Fibroblast of mammary gland (primary cell): Measurements from ENCODE around the gene MFRP.
A peak's percentile ranks its signal among the peaks of the same experiment; 100 is the strongest.

Experiments
- DNase-seq: peaks from one replicate; pipeline ENCODE4 v3.0.0-alpha.2; 2010; ENCODE audit warnings: low read depth
- H3K4me3 ChIP-seq: 2 replicates; pipeline ENCODE4 v1.5.1; 2011; ENCODE audit warnings: low read depth, mild to moderate bottlenecking, low read length, moderate library complexity; ENCODE audit not compliant: control insufficient read depth
- CTCF ChIP-seq: conservative IDR thresholded peaks from 2 replicates; pipeline ENCODE4 v1.5.1; 2011; ENCODE audit warnings: low read depth, low read length, inconsistent platforms; ENCODE audit not compliant: control insufficient read depth, insufficient read depth

The MFRP gene

GRCh38 chr11:119373059-119373920 lies 26.8 kb upstream of the MFRP start:
- no peak overlapping the region for H3K4me3 ChIP-seq
- TF ChIP-seq CTCF = no peak
- DNase-seq = no peak

- TF ChIP-seq CTCF = no peak
- DNase-seq = no peak
Observed at GRCh38 chr11:119372260-119373058, 26.0 kb upstream of the MFRP start.

GRCh38 chr11:119371778-119372182 lies 25.3 kb upstream of the MFRP start:
- no peak for TF ChIP-seq CTCF
- H3K4me3 ChIP-seq = no peak overlapping the region
- no peak for DNase-seq

More at GRCh38 chr11:119372260-119373058, 26.0 kb upstream of the MFRP start:
- H3K4me3 ChIP-seq = no peak overlapping the region

GRCh38 chr11:119371067-119371601 lies 24.6 kb upstream of the MFRP start:
- DNase-seq = no peak
- no peak for TF ChIP-seq CTCF
- no peak overlapping the region for H3K4me3 ChIP-seq

- no peak for TF ChIP-seq CTCF
- DNase-seq = no peak
Observed at GRCh38 chr11:119370486-119371046, 24.1 kb upstream of the MFRP start.

GRCh38 chr11:119369132-119369925 lies 22.8 kb upstream of the MFRP start:
- H3K4me3 ChIP-seq = no peak overlapping the region
- TF ChIP-seq CTCF = no peak
- DNase-seq = peak; percentile 62

More at GRCh38 chr11:119370486-119371046, 24.1 kb upstream of the MFRP start:
- no peak overlapping the region for H3K4me3 ChIP-seq
